ENCODE measurements around the gene FRZB.

Gene FRZB

DNA sequence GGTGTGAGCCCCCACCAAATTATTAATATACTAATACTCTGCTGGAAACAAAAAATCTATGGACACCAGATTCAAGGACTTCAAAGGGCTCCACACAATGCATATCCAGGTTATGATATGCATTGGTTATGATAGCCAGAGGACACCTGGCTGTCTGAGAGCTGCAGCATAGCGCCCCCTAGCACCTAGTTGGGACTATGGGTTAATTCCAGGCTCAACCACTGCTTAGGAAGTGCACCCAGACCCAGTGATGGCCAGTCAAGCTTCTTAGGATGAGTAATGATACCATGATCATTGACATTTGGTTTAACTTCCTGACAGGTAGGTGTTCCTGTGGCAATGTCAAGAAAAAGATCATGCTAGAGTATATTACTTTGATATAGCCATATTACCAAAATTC is 3.8 kb upstream of the FRZB start:
- H3K4me3 ChIP-seq, result no peak overlapping the region
- no peak for TF ChIP-seq CTCF (IDR thresholded peaks at IDR 0.05)
- no peak overlapping the region for H3K27ac ChIP-seq
- no peak for DNase-seq (ENCODE audit: low spot score)

DNA sequence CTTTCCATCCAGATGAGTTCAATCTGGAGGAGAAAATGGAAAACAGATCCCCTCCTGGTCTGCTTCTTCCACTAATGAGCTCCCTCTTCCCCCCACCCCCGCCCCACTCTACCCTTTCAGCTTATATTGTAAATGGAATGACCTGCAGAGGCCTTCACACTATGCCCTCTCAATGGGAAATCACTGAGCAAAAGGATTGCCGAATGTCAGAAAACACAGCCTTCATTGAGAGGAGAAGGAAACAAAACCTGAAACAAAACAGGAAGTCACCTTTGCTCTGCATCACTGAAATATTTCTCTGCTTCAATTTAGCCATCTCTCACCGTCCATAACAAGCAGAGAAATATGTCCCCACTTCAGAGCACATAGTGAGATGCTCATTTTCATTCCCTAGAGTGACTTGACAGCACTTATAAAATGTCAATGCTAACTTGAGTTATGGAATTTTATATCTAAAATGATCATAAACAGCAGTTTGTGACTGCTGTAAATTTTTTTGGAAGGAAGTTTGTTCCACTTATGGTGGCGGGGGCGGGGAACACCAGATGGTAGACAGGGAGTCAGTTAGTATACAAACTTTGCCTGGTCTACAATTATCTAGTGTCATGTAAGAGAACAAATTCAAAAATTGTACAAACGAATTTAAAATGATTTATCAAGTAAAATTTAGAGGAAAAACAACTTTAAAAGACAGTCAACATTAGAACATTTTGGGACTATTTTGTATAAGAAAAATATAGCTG is 1.8 kb upstream of the FRZB start:
- no peak for DNase-seq (ENCODE audit: low spot score)
- H3K27ac ChIP-seq, result peak overlapping the region in 1 of 2 donors; percentile 11

GRCh38 chr2:182867426-182868053 is 1.1 kb upstream of the FRZB start:
- Histone ChIP-seq H3K27ac (peak overlapping the region; percentile 25 to 84), H3K4me3 (peak overlapping the region; percentile 78)
- no peak for DNase-seq (ENCODE audit: low spot score)
- TF ChIP-seq CTCF (IDR thresholded peaks at IDR 0.05), result no peak

More for the DNA sequence above, 1.8 kb upstream of the FRZB start:
- no peak for TF ChIP-seq CTCF (IDR thresholded peaks at IDR 0.05)
- no peak overlapping the region for H3K4me3 ChIP-seq

DNA sequence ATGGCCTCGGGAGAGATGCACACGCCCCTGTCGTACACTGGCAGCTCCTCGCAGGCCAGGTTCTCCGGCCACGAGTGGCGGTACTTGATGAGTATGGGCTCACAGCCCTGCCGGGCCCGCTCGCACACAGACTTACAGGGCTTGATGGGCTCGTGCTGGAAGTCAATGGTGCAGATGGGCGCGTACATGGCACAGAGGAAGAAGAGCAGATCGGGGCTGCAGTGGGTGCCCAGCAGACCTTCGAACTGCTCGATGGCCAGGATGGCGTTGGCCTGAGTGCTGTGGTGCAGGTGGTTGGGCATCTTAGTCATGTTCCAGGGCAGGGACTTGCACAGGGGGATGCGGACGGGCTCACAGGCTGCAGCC is 359 bp downstream of the FRZB start:
- TF ChIP-seq CTCF (IDR thresholded peaks at IDR 0.05), result no peak
- no peak for DNase-seq (ENCODE audit: low spot score)
- Histone ChIP-seq H3K27ac (peak overlapping the region; percentile 25 to 84), H3K4me3 (peak overlapping the region; percentile 78)

GRCh38 chr2:182864949-182865570 is 1.4 kb downstream of the FRZB start:
- H3K27ac ChIP-seq, result peak overlapping the region; percentile 1 to 73
- no peak for TF ChIP-seq CTCF (IDR thresholded peaks at IDR 0.05)
- no peak for DNase-seq (ENCODE audit: low spot score)
- H3K4me3 ChIP-seq, result peak overlapping the region; percentile 78

- no peak for DNase-seq (ENCODE audit: low spot score)
- TF ChIP-seq CTCF (IDR thresholded peaks at IDR 0.05), result no peak
- H3K4me3 ChIP-seq, result no peak overlapping the region
- peak overlapping the region in 1 of 2 donors; percentile 73 for H3K27ac ChIP-seq
Observed at GRCh38 chr2:182863642-182864041, 2.8 kb downstream of the FRZB start.
